GM23338 (cell line): Measurements from ENCODE around the gene EMC6. TPM values are rescaled to one million over a fixed set of nuclear protein-coding genes. Genes with fewer than 3 reads are reported as not detected.

Experiments used
- ATAC-seq: fragments of 200-7000 bp; cut with Tn5 transposase; 3 replicates; pipeline ENCODE4 v1.9.1; 2020
- DNase-seq: peaks from one replicate; pipeline ENCODE4 v3.0.0-alpha.2; 2015; ENCODE audit warnings: low spot score
- H2AFZ ChIP-seq: fragments of 200-600 bp; sonication (generic); 2 replicates; pipeline ENCODE4 v1.8.0; 2016; ENCODE audit warnings: antibody characterized with exemption, mild to moderate bottlenecking, moderate library complexity
- H3F3A ChIP-seq: fragments of 200-600 bp; sonication (generic); replicated peaks from 2 replicates; pipeline ENCODE4 v1.8.0; 2017; ENCODE audit warnings: antibody characterized with exemption, mixed run types, low read depth
- H3K27ac ChIP-seq: fragments of 200-600 bp; sonication (generic); 2 replicates; pipeline ENCODE4 v1.6.1; 2016; ENCODE audit warnings: low read depth
- H3K27me3 ChIP-seq: fragments of 200-600 bp; sonication (generic); 2 replicates; pipeline ENCODE4 v1.8.0; 2016; ENCODE audit warnings: mild to moderate bottlenecking, mixed run types, moderate library complexity; ENCODE audit not compliant: insufficient read depth
- H3K36me3 ChIP-seq: fragments of 200-600 bp; sonication (generic); 2 replicates; pipeline ENCODE4 v1.8.0; 2016; ENCODE audit warnings: mild to moderate bottlenecking; ENCODE audit not compliant: insufficient read depth
- H3K4me1 ChIP-seq: fragments of 200-600 bp; sonication (generic); 2 replicates; pipeline ENCODE4 v1.8.0; 2016; ENCODE audit warnings: mild to moderate bottlenecking, moderate library complexity; ENCODE audit not compliant: insufficient read depth
- H3K4me2 ChIP-seq: fragments of 200-600 bp; sonication (generic); 2 replicates; pipeline ENCODE4 v1.7.1; 2017; ENCODE audit warnings: mixed run types
- H3K4me3 ChIP-seq: fragments of 200-600 bp; sonication (generic); 2 replicates; pipeline ENCODE4 v1.6.1; 2016; ENCODE audit warnings: mixed run types
- H3K79me2 ChIP-seq: fragments of 200-600 bp; sonication (generic); replicated peaks from 2 replicates; pipeline ENCODE4 v1.8.0; 2017; ENCODE audit warnings: mild to moderate bottlenecking; ENCODE audit not compliant: insufficient read depth
- H3K9me2 ChIP-seq: fragments of 200-600 bp; sonication (generic); 2 replicates; pipeline ENCODE4 v1.8.0; 2017; ENCODE audit not compliant: insufficient read depth
- H4K20me1 ChIP-seq: fragments of 200-600 bp; sonication (generic); replicated peaks from 2 replicates; pipeline ENCODE4 v1.8.0; 2017; ENCODE audit warnings: mild to moderate bottlenecking; ENCODE audit not compliant: insufficient read depth
- H3K27ac Mint-ChIP-seq: 2 replicates; pipeline ENCODE4 v1.8.0; 2020; ENCODE audit warnings: inconsistent platforms, mild to moderate bottlenecking, moderate library complexity, mixed read lengths
- H3K27me3 Mint-ChIP-seq: 3 replicates; pipeline ENCODE4 v1.8.0; 2022; ENCODE audit warnings: low read depth, mild to moderate bottlenecking, moderate library complexity, mixed read lengths, inconsistent platforms; ENCODE audit not compliant: insufficient read depth, poor library complexity
- H3K36me3 Mint-ChIP-seq: 3 replicates; pipeline ENCODE4 v1.8.0; 2021; ENCODE audit warnings: low read depth, mild to moderate bottlenecking, inconsistent platforms, moderate library complexity, mixed read lengths
- H3K4me1 Mint-ChIP-seq: 3 replicates; pipeline ENCODE4 v1.8.0; 2020; ENCODE audit warnings: mild to moderate bottlenecking, inconsistent platforms, mixed read lengths
- H3K4me3 Mint-ChIP-seq: 3 replicates; pipeline ENCODE4 v1.8.0; 2021; ENCODE audit warnings: moderate library complexity, mild to moderate bottlenecking, inconsistent platforms, mixed read lengths
- H3K9me3 Mint-ChIP-seq: 3 replicates; pipeline ENCODE4 v1.8.0; 2020; ENCODE audit warnings: moderate library complexity, mild to moderate bottlenecking, inconsistent platforms, mixed read lengths
- CREB1 ChIP-seq: fragments of 250-450 bp; sonication (Bioruptor Pico); IDR thresholded peaks from 2 replicates; pipeline ENCODE4 v1.5.0; 2020; ENCODE audit warnings: low read depth, mild to moderate bottlenecking, moderate library complexity
- EZH2 ChIP-seq: fragments of 200-600 bp; sonication (generic); IDR thresholded peaks from one replicate; pipeline ENCODE4 v1.8.0; 2017; ENCODE audit warnings: antibody characterized with exemption, mild to moderate bottlenecking, low read depth; ENCODE audit not compliant: unreplicated experiment
- EZH2phosphoT487 ChIP-seq: fragments of 200-600 bp; sonication (generic); IDR thresholded peaks from one replicate; pipeline ENCODE4 v1.8.1; 2018; ENCODE audit warnings: antibody characterized with exemption; ENCODE audit not compliant: unreplicated experiment
- JUNB ChIP-seq: IDR thresholded peaks from one replicate; pipeline ENCODE4 v1.6.1; 2016; ENCODE audit warnings: antibody characterized with exemption; ENCODE audit not compliant: unreplicated experiment
- NANOG ChIP-seq: IDR thresholded peaks from 2 replicates; pipeline ENCODE4 v1.6.1; 2016; ENCODE audit warnings: antibody characterized with exemption, borderline replicate concordance
- POLR2AphosphoS5 ChIP-seq: IDR thresholded peaks from 2 replicates; pipeline ENCODE4 v1.6.1; 2016; ENCODE audit warnings: antibody characterized with exemption, low read depth
- STAT1 ChIP-seq: IDR thresholded peaks from one replicate; pipeline ENCODE4 v1.6.1; 2016; ENCODE audit warnings: antibody characterized with exemption; ENCODE audit not compliant: unreplicated experiment
- ZNF114 ChIP-seq: fragments of 250-450 bp; sonication (Bioruptor Pico); IDR thresholded peaks from 2 replicates; pipeline ENCODE4 v1.5.0; 2020; ENCODE audit warnings: mild to moderate bottlenecking, moderate library complexity
- polyA plus RNA-seq: library from polyadenylated mRNA; unstranded; fragments of >200 nt; fragmentation: Nextera tagmentation; extraction: Ambion mirVana; gene quantifications from 2 replicates; pipeline ENCODE4 v1.2.1, GENCODE V29; 2016
- total RNA-seq: library from RNA; depleted of rRNA; stranded (reverse); fragments of >200 nt; shearing (Covaris generic); gene quantifications from 2 replicates; pipeline ENCODE4 v1.2.3, GENCODE V29; 2014
- TF ChIP-seq, protein P1 (sequence below): fragments of 250-450 bp; sonication (Bioruptor Pico); IDR thresholded peaks from 2 replicates; pipeline ENCODE4 v1.5.0; 2020; ENCODE audit warnings: mild to moderate bottlenecking, moderate library complexity
- TF ChIP-seq, protein P2 (sequence below): IDR thresholded peaks from one replicate; pipeline ENCODE4 v1.6.1; 2018; ENCODE audit warnings: antibody characterized with exemption; ENCODE audit not compliant: unreplicated experiment

The EMC6 gene
- total and polyA plus RNA-seq, 2 experiments from 2014 or later: 48.0 to 230 TPM

DNA sequence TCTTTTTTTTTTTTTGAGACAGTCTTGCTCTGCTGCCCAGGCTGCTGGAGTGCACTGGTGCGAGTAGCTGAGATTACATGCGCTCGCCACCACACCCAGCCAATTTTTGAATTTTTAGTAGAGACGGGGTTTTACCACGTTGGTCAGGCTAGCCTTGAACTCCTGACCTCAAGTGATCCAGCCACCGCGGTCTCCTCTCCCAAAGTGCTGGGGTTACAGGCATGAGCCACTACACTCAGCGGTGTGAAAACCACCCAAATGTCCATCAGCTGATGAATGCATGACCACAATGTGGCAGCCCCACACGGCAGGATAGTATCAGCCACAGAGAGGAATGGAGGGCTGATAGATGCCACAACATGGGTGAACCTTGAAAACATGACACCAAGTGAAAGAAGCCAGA, 25.2 kb downstream of the EMC6 start:
- Histone ChIP-seq H3K79me2 (no peaks in the 10 kb centered on the region), H3K27ac (no peak overlapping the region), H3K4me2 (no peak overlapping the region), H4K20me1 (no peaks in the 10 kb centered on the region), H3K27me3 (peaks cover 25% of the 10 kb centered on the region), H3K36me3 (no peaks in the 10 kb centered on the region), H3K4me1 (peaks cover 16% of the 10 kb centered on the region; the same call in 1 of the 2 replicates), H3F3A (0 out of 2 replicates have a peak, but pooled peaks cover 7% of the 10 kb centered on the region), H3K4me3 (no peak overlapping the region), H2AFZ (no peak overlapping the region), H3K9me2 (no peaks in the 10 kb centered on the region)
- Mint-ChIP-seq H3K27ac (no peak overlapping the region), H3K27me3 (peaks cover 27% of the 10 kb centered on the region), H3K9me3 (peaks cover 6% of the 10 kb centered on the region; the same call in 1 of the 3 replicates), H3K36me3 (no peaks in the 10 kb centered on the region), H3K4me3 (no peak overlapping the region), H3K4me1 (peaks cover 10% of the 10 kb centered on the region)
- no peak for ATAC-seq
- no peak for DNase-seq
- TF ChIP-seq EZH2phosphoT487: no peak
- no peak for TF ChIP-seq NANOG

DNA sequence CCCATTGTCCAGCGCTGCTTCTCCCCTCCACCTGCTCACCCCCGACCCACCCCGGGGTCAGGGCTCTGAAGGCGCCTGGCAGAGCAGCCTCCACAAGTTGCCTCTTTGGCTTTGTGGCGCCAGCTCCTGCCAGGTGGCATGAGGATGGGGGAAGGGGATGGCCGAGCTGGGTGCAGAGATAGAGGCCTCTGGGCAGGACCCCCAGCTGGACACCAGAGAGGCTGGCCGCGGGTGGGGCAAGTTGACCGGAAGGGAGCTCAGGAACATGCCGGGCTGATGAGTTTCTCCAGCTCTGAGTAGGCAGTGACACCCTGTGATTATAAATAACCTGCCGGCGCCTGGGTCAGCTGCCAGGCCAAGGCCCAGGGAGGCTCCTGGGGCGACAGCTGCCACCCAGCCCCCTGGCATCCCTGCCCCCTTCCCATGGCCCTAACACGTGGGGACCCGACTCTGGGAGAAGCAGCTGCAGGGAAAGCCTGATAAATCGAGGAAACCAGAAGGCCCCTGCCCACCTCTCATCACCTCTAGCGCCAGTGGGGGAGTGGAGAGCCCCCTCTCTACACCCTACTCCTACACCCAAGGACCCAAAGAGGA, 26.6 kb downstream of the EMC6 start:
- Mint-ChIP-seq H3K27ac (no peak overlapping the region), H3K27me3 (peaks cover 31% of the 10 kb centered on the region), H3K9me3 (peaks cover 6% of the 10 kb centered on the region; the same call in 1 of the 3 replicates), H3K4me3 (peak overlapping the region; percentile 72), H3K36me3 (no peaks in the 10 kb centered on the region), H3K4me1 (peaks cover 7% of the 10 kb centered on the region; the same call in 2 of the 3 replicates)
- Histone ChIP-seq H3K4me3 (peak overlapping the region; percentile 72), H2AFZ (peak overlapping the region; percentile 93), H3K27ac (no peak overlapping the region), H3K4me1 (peaks cover 16% of the 10 kb centered on the region; the same call in 1 of the 2 replicates), H3K9me2 (no peaks in the 10 kb centered on the region), H3F3A (0 out of 2 replicates have a peak, but pooled peaks cover 7% of the 10 kb centered on the region), H3K79me2 (no peaks in the 10 kb centered on the region), H3K36me3 (no peaks in the 10 kb centered on the region), H4K20me1 (no peaks in the 10 kb centered on the region), H3K4me2 (peak overlapping the region; percentile 91), H3K27me3 (peaks cover 25% of the 10 kb centered on the region)
- TF ChIP-seq CREB1 (no peak), ZNF114 (no peak), JUNB (no peak), NANOG (no peak), EZH2 (no peak), POLR2AphosphoS5 (no peak), STAT1 (no peak), EZH2phosphoT487 (no peak)
- TF ChIP-seq, protein P1, sequence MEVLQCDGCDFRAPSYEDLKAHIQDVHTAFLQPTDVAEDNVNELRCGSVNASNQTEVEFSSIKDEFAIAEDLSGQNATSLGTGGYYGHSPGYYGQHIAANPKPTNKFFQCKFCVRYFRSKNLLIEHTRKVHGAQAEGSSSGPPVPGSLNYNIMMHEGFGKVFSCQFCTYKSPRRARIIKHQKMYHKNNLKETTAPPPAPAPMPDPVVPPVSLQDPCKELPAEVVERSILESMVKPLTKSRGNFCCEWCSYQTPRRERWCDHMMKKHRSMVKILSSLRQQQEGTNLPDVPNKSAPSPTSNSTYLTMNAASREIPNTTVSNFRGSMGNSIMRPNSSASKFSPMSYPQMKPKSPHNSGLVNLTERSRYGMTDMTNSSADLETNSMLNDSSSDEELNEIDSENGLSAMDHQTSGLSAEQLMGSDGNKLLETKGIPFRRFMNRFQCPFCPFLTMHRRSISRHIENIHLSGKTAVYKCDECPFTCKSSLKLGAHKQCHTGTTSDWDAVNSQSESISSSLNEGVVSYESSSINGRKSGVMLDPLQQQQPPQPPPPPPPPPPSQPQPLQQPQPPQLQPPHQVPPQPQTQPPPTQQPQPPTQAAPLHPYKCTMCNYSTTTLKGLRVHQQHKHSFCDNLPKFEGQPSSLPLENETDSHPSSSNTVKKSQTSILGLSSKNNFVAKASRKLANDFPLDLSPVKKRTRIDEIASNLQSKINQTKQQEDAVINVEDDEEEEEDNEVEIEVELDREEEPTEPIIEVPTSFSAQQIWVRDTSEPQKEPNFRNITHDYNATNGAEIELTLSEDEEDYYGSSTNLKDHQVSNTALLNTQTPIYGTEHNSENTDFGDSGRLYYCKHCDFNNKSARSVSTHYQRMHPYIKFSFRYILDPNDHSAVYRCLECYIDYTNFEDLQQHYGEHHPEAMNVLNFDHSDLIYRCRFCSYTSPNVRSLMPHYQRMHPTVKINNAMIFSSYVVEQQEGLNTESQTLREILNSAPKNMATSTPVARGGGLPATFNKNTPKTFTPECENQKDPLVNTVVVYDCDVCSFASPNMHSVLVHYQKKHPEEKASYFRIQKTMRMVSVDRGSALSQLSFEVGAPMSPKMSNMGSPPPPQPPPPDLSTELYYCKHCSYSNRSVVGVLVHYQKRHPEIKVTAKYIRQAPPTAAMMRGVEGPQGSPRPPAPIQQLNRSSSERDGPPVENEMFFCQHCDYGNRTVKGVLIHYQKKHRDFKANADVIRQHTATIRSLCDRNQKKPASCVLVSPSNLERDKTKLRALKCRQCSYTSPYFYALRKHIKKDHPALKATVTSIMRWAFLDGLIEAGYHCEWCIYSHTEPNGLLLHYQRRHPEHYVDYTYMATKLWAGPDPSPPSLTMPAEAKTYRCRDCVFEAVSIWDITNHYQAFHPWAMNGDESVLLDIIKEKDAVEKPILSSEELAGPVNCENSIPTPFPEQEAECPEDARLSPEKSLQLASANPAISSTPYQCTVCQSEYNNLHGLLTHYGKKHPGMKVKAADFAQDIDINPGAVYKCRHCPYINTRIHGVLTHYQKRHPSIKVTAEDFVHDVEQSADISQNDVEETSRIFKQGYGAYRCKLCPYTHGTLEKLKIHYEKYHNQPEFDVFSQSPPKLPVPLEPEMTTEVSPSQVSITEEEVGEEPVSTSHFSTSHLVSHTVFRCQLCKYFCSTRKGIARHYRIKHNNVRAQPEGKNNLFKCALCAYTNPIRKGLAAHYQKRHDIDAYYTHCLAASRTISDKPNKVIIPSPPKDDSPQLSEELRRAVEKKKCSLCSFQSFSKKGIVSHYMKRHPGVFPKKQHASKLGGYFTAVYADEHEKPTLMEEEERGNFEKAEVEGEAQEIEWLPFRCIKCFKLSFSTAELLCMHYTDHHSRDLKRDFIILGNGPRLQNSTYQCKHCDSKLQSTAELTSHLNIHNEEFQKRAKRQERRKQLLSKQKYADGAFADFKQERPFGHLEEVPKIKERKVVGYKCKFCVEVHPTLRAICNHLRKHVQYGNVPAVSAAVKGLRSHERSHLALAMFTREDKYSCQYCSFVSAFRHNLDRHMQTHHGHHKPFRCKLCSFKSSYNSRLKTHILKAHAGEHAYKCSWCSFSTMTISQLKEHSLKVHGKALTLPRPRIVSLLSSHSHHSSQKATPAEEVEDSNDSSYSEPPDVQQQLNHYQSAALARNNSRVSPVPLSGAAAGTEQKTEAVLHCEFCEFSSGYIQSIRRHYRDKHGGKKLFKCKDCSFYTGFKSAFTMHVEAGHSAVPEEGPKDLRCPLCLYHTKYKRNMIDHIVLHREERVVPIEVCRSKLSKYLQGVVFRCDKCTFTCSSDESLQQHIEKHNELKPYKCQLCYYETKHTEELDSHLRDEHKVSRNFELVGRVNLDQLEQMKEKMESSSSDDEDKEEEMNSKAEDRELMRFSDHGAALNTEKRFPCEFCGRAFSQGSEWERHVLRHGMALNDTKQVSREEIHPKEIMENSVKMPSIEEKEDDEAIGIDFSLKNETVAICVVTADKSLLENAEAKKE (CRISPR knock-in tag): no peak
- TF ChIP-seq, protein P2, sequence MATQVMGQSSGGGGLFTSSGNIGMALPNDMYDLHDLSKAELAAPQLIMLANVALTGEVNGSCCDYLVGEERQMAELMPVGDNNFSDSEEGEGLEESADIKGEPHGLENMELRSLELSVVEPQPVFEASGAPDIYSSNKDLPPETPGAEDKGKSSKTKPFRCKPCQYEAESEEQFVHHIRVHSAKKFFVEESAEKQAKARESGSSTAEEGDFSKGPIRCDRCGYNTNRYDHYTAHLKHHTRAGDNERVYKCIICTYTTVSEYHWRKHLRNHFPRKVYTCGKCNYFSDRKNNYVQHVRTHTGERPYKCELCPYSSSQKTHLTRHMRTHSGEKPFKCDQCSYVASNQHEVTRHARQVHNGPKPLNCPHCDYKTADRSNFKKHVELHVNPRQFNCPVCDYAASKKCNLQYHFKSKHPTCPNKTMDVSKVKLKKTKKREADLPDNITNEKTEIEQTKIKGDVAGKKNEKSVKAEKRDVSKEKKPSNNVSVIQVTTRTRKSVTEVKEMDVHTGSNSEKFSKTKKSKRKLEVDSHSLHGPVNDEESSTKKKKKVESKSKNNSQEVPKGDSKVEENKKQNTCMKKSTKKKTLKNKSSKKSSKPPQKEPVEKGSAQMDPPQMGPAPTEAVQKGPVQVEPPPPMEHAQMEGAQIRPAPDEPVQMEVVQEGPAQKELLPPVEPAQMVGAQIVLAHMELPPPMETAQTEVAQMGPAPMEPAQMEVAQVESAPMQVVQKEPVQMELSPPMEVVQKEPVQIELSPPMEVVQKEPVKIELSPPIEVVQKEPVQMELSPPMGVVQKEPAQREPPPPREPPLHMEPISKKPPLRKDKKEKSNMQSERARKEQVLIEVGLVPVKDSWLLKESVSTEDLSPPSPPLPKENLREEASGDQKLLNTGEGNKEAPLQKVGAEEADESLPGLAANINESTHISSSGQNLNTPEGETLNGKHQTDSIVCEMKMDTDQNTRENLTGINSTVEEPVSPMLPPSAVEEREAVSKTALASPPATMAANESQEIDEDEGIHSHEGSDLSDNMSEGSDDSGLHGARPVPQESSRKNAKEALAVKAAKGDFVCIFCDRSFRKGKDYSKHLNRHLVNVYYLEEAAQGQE: no peak
- no peak for DNase-seq
- ATAC-seq: no peak; the same call in 2 of the 3 replicates
